Measurements from ENCODE around the gene MPPED2. TPM values are rescaled to one million over a fixed set of nuclear protein-coding genes. Genes with fewer than 3 reads are reported as not detected.

Gene MPPED2
- total and polyA plus RNA-seq, 12 donors: 2.2 to 15.1 (median 10.4) TPM

- Histone ChIP-seq H3K27me3 (no peaks in the 10 kb centered on the region), H3K27ac (no peak overlapping the region), H3K4me3 (no peak overlapping the region), H3K9me3 (no peaks in the 10 kb centered on the region), H3K4me1 (peaks cover 0 to 26% (median 8%) of the 10 kb centered on the region in 9 donors), H3K36me3 (peaks cover 0 to 11% (median 0%) of the 10 kb centered on the region in 9 donors)
- intact Hi-C loops (cut with DNase I): no loop called here
- no peak for ATAC-seq
- TF ChIP-seq CTCF (IDR thresholded peaks at IDR 0.05): no peak
- no peak for DNase-seq
Measured at GRCh38 chr11:30538251-30538650, 47.9 kb downstream of the MPPED2 start.

- Histone ChIP-seq H3K36me3 (peaks cover 0 to 11% (median 0%) of the 10 kb centered on the region in 9 donors), H3K4me1 (peaks cover 0 to 27% (median 8%) of the 10 kb centered on the region in 9 donors), H3K27me3 (no peaks in the 10 kb centered on the region), H3K9me3 (no peaks in the 10 kb centered on the region), H3K27ac (no peak overlapping the region), H3K4me3 (no peak overlapping the region)
- intact Hi-C loops (cut with DNase I): no loop called here
- 92 to 94% methylated on average over 13 of the region's 13 CpGs for WGBS, 2 donors
- ATAC-seq: no peak
- TF ChIP-seq CTCF (IDR thresholded peaks at IDR 0.05): no peak
- no peak for DNase-seq
Measured at GRCh38 chr11:30535818-30536217, 50.3 kb downstream of the MPPED2 start.

GRCh38 chr11:30533445-30533947 lies 52.7 kb downstream of the MPPED2 start:
- Histone ChIP-seq H3K27ac (no peak overlapping the region), H3K4me3 (no peak overlapping the region), H3K36me3 (peaks cover 0 to 11% (median 0%) of the 10 kb centered on the region in 9 donors), H3K9me3 (no peaks in the 10 kb centered on the region), H3K27me3 (no peaks in the 10 kb centered on the region), H3K4me1 (peaks cover 0 to 22% (median 8%) of the 10 kb centered on the region in 9 donors)
- ATAC-seq (peak in 5 of 8 donors; percentile 15 to 65 (median 35)), DNase-seq (no peak)
- TF ChIP-seq CTCF (IDR thresholded peaks at IDR 0.05): no peak
- intact Hi-C loops (cut with DNase I): no loop called here
- 66 to 80% methylated on average over 2 of the region's 2 CpGs for WGBS, 2 donors

- WGBS, 2 donors: 58 to 70% methylated on average over 3 of the region's 3 CpGs
- no peaks in the 10 kb centered on the region for H3K36me3 ChIP-seq
- no peaks in the 10 kb centered on the region for H3K4me1 ChIP-seq
- TF ChIP-seq CTCF (IDR thresholded peaks at IDR 0.05): no peak
- no peaks in the 10 kb centered on the region for H3K27me3 ChIP-seq
- DNase-seq: no peak
- intact Hi-C loops (cut with DNase I): no loop called here
- H3K9me3 ChIP-seq: no peaks in the 10 kb centered on the region
- no peak for ATAC-seq
- H3K4me3 ChIP-seq: no peak overlapping the region
- H3K27ac ChIP-seq: no peak overlapping the region
Measured at GRCh38 chr11:30527566-30527965, 58.6 kb downstream of the MPPED2 start.

All from heart right ventricle (tissue), 16 donors.